T-helper 1 cell treated with Interleukin-12 subunit alpha and Interleukin-12 subunit beta and Interleukin-4 antibody, amounts not matched to agents 30 μg/mL and 1 μg/mL, for 36 hours (primary cell): ENCODE results near the gene SLC24A3.

ENCODE experiments used
- H3K27ac Mint-ChIP-seq: one replicate; pipeline ENCODE4 v1.8.0; 2021; ENCODE audit warnings: mild to moderate bottlenecking, mixed read lengths
- H3K27me3 Mint-ChIP-seq: one replicate; pipeline ENCODE4 v1.8.0; 2021; ENCODE audit warnings: low read depth, mixed read lengths
- H3K36me3 Mint-ChIP-seq: one replicate; pipeline ENCODE4 v1.8.0; 2021; ENCODE audit warnings: low read depth, mixed read lengths
- H3K4me1 Mint-ChIP-seq: one replicate; pipeline ENCODE4 v1.8.0; 2021; ENCODE audit warnings: low read depth, mixed read lengths
- H3K4me3 Mint-ChIP-seq: one replicate; pipeline ENCODE4 v1.8.0; 2021; ENCODE audit warnings: mild to moderate bottlenecking, moderate library complexity, mixed read lengths
- H3K9me3 Mint-ChIP-seq: one replicate; pipeline ENCODE4 v1.8.0; 2021; ENCODE audit warnings: mixed read lengths

Gene SLC24A3

DNA sequence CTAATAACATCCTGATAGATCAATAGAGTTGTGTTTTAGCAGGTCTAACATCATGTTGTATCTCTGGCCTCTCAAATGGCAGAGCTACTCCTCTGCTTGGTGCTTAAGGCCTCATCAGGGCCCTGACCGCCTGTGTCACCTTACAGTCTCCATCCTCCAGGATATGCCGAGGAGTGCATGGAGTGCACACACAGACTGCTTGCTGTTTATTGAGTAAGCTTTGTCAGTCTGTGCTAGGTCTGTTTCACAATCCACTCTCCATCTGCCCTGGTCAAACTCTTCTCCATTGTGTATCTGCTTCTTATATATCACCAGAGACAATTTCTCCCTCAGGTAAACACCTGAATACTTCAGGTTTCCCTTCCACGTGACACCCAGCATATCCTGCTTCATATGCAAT lies 136.1 kb downstream of the SLC24A3 start:
- Mint-ChIP-seq H3K4me1 (no peaks in the 10 kb centered on the region), H3K9me3 (no peaks in the 10 kb centered on the region), H3K27ac (no peak overlapping the region), H3K4me3 (no peak overlapping the region), H3K27me3 (no peaks in the 10 kb centered on the region), H3K36me3 (no peaks in the 10 kb centered on the region)

DNA sequence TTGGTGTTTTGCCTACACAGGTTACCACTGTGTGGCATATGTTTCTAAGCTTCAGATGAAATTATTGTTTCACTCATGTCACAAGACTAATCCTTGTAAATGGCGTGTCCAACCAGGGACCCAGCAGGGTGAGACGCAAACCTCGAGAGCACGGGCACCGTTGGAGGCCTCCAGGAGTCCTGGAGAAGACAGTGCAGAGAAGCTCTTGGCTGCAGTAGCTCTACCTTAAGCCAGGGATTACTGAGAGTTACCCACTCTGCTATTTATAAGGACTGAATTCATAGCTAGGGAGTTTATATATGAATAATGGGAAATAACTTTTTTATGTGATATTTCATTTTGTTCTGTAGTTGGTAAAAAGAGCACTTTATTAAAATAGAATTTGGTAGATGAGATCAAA lies 137.4 kb downstream of the SLC24A3 start:
- H3K27ac Mint-ChIP-seq = no peak overlapping the region
- no peaks in the 10 kb centered on the region for H3K4me1 Mint-ChIP-seq
- no peaks in the 10 kb centered on the region for H3K9me3 Mint-ChIP-seq
- no peaks in the 10 kb centered on the region for H3K36me3 Mint-ChIP-seq
- no peak overlapping the region for H3K4me3 Mint-ChIP-seq
- H3K27me3 Mint-ChIP-seq = no peaks in the 10 kb centered on the region

DNA sequence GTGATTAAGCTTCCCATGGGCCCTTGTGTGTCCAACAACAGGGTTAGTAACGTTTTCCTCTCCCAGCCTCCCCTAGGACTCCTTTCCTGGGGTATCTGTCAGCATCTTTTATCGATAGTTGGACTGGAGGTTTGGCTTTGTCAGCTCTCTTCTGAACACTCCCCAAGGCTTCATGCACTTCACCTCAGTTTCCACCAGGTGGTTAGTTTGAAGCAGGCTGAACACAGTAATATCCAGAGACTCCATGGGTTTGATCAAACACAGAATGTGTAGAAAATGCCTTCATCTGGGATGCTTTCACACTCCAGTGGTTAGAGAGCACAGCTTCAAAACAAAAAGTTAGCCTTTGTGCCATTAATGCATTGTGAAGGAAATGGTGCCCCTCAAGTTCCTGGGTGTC lies 139.1 kb downstream of the SLC24A3 start:
- Mint-ChIP-seq H3K4me1 (no peaks in the 10 kb centered on the region), H3K27ac (no peak overlapping the region), H3K27me3 (no peaks in the 10 kb centered on the region), H3K4me3 (no peak overlapping the region), H3K9me3 (no peaks in the 10 kb centered on the region), H3K36me3 (no peaks in the 10 kb centered on the region)

DNA sequence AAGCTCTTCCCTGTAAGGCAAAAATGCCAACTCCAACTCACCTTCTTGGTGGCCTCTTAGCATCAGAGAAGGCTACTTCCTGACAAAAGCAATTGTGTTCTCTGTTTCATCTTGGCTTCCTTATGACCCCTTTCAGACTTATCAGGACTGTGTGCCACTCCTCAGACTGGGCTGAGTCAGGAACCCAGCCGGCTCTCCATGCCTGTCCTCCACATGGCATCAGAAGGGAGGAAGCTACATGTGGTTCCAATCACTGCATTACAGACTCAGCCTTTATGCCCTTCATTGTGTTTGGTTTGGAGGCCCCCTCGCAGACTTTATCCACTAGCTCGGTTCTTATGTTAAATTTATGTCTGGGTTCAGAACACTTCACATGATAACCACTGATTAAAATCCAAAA lies 142.5 kb downstream of the SLC24A3 start:
- Mint-ChIP-seq H3K27me3 (no peaks in the 10 kb centered on the region), H3K36me3 (no peaks in the 10 kb centered on the region), H3K4me1 (no peaks in the 10 kb centered on the region), H3K9me3 (no peaks in the 10 kb centered on the region), H3K27ac (no peak overlapping the region), H3K4me3 (no peak overlapping the region)

DNA sequence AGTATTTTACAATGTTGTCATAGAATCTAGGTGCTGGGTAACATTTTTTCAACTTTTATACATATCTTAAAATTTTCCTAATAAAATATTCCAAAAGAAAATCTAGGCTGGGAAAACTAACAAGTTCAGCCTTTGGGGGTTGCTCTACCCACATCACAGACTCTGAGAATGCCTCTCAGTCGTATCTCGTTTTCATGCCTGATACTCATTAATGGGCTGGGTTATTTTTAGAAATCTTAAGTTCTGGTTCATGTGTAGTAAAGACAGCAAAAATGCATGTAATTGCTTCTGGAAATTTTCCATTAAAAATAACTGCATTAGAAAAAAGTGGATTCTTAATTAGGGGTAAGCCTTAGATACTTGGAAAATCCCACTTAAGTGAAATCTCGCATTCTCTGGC lies 149.3 kb downstream of the SLC24A3 start:
- Mint-ChIP-seq H3K27me3 (no peaks in the 10 kb centered on the region), H3K4me3 (no peak overlapping the region), H3K36me3 (no peaks in the 10 kb centered on the region), H3K27ac (no peak overlapping the region), H3K9me3 (no peaks in the 10 kb centered on the region), H3K4me1 (no peaks in the 10 kb centered on the region)

DNA sequence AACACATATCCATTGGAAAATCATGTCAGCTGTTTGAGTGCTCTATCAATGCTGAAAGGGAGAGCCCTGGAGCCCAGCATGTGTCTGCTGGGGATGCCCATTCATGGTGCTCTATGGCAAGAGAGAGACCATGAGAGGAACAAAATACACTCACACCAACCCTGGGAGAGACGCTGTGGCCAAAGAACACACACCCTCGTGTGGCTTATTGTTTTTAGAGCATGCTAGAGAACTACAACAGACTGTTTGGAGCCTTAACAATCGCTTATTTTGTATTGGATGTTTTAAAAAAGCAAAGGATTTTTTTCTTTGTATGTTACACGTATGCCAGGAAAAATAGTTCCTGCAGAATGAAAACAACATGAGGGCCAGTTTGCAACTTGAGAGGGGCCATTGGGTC lies 151.0 kb downstream of the SLC24A3 start:
- no peaks in the 10 kb centered on the region for H3K9me3 Mint-ChIP-seq
- H3K27me3 Mint-ChIP-seq = no peaks in the 10 kb centered on the region
- H3K36me3 Mint-ChIP-seq = no peaks in the 10 kb centered on the region
- H3K4me1 Mint-ChIP-seq = no peaks in the 10 kb centered on the region
- no peak overlapping the region for H3K4me3 Mint-ChIP-seq
- H3K27ac Mint-ChIP-seq = no peak overlapping the region

DNA sequence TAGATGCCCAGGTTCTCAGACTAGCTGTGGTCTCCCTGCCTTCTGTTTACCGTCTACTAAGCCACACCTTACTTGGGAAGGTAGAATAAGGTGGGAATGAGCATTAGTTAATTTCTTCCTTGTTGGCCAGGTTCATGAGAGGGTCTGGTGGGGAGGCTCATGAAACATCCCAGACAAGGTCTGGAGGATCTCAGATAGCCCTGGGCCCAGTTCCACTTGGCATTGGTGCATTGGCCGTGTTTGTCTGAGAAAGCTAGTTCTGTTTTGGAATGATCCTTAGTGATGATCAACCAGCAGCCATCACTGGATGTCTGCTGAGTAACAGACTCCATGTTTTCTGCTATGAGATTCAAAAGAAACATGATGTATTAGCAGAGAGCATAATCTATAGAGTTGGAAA lies 155.1 kb downstream of the SLC24A3 start:
- no peaks in the 10 kb centered on the region for H3K36me3 Mint-ChIP-seq
- H3K4me1 Mint-ChIP-seq = no peaks in the 10 kb centered on the region
- no peaks in the 10 kb centered on the region for H3K9me3 Mint-ChIP-seq
- H3K27ac Mint-ChIP-seq = no peak overlapping the region
- no peaks in the 10 kb centered on the region for H3K27me3 Mint-ChIP-seq
- H3K4me3 Mint-ChIP-seq = no peak overlapping the region

DNA sequence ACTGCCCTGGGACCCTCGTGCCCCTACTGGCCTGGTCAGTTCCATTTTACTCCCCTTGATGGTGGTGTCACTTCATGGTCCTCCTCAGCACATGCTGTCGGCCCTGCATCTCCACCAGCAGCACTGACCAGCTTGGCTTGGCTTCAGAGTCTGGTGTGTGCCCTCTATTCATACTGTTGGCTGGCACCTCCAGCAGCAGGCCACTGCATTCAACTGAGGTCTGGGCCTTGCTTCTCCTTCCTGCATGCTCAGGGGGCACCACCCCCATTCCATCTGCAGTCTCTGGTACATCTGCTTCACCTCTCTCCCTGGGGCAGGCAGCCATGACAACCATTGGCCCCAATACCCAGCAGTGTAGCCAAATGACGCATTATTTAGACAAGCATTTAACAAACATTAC lies 155.9 kb downstream of the SLC24A3 start:
- no peaks in the 10 kb centered on the region for H3K36me3 Mint-ChIP-seq
- no peak overlapping the region for H3K4me3 Mint-ChIP-seq
- no peaks in the 10 kb centered on the region for H3K4me1 Mint-ChIP-seq
- no peaks in the 10 kb centered on the region for H3K9me3 Mint-ChIP-seq
- no peak overlapping the region for H3K27ac Mint-ChIP-seq
- no peaks in the 10 kb centered on the region for H3K27me3 Mint-ChIP-seq

DNA sequence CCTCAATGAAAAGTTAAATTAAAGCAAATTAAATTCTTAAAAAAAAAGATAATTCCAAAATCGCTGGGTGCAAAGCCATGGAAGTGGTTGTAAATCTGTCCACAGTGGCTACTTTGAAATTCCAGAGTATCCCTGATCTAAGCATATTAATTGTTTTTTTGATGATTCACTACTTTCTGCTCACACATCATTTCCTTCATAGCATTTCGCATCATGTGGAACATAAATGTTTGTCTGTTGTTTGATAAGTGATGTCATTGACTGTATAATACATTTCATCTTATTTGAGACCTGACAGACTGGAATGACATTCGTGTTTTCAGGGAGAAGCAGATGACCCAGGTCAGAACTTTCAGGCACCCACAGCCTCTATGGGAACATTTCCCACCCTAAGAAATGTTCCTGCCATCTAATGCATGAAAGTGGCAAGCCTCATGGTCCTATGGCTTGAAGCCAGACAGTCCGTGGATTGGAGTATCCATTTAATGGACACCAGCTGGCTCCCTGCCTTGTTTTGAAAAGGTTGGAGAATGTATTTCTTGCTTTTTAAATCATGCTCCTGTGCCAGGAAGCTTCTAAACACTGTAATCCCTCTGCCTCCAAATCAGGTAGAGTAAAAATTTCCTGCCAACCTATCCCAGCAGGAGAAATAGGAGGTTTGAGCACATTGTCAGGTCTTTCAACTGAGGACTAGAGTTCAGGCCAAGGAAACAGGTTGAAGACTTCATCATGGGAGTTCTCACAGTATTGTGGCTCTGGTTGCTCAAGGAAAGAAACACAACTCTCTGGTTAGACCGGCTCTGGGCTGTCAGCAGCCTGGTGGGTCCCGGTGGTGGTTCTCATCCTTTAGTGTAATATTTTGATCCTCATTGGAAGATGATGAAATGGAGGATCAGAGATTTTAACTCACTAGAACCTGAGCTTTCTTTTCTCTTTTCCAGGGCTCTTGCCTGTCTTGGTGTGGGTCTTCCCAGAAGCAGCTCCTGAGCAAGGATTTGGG lies 157.9 kb downstream of the SLC24A3 start:
- H3K27ac Mint-ChIP-seq = no peak overlapping the region
- no peaks in the 10 kb centered on the region for H3K9me3 Mint-ChIP-seq
- H3K27me3 Mint-ChIP-seq = no peaks in the 10 kb centered on the region
- H3K36me3 Mint-ChIP-seq = no peaks in the 10 kb centered on the region
- no peaks in the 10 kb centered on the region for H3K4me1 Mint-ChIP-seq
- no peak overlapping the region for H3K4me3 Mint-ChIP-seq

DNA sequence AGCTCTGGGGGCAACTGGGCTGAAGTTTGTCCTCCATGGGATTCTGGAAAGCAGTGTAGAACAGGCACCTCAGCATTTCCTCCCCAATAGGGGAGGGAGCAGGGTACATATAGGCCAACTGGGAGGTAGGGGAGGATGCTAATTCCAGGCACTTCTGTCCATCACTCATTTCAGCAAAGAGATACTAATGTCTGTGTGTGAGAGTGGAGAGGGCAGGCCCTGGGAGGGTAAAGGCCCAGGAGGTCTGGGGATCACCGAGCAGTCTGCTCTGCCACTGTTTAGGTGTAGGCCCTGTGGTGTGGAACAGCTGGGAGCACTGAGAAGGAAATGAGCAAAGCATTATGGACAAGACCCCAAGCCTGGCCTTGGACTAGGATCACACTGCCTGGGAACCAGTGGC lies 158.7 kb downstream of the SLC24A3 start:
- Mint-ChIP-seq H3K27ac (no peak overlapping the region), H3K27me3 (no peaks in the 10 kb centered on the region), H3K4me1 (no peaks in the 10 kb centered on the region), H3K9me3 (no peaks in the 10 kb centered on the region), H3K36me3 (no peaks in the 10 kb centered on the region), H3K4me3 (no peak overlapping the region)

DNA sequence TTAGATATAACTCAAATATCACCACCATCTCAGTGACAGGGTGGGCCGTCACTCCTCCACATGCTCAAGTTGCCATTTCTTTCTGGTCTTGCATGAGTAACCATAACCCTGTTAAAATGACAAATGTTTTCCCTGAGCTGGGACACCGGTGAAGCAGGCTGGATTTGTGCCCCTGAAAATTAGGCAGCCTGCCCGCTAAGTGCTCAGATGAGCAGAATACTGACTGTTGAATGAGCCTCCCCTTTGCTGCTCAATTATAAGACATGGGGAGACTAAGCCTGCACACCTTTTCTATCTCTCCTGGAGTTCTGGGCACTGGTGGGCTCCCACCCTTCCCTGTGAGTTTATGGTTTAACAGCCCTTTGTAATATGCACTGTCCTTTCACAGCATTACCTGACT lies 161.8 kb downstream of the SLC24A3 start:
- no peaks in the 10 kb centered on the region for H3K36me3 Mint-ChIP-seq
- H3K4me1 Mint-ChIP-seq = no peaks in the 10 kb centered on the region
- no peaks in the 10 kb centered on the region for H3K27me3 Mint-ChIP-seq
- H3K27ac Mint-ChIP-seq = no peak overlapping the region
- H3K9me3 Mint-ChIP-seq = no peaks in the 10 kb centered on the region
- H3K4me3 Mint-ChIP-seq = no peak overlapping the region

DNA sequence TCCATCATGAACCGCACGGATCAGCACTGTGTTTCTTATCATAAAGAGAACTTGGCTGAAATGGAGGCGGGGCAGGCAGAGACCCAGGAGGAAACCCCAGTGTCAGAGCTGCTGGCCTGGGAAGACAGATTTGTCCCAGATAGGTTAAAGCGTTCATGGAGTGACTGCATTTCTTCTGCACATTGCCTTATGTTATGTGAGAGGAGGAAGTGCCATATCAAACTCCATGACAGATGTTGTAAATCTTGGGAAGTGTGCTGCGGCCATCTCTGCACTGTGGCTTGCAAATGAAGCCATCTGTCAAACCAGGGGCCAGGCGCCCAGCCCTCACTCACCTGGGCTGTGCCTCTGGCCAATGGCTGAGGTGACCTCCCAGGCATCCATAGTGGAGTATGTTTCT lies 163.0 kb downstream of the SLC24A3 start:
- no peaks in the 10 kb centered on the region for H3K9me3 Mint-ChIP-seq
- H3K4me1 Mint-ChIP-seq = no peaks in the 10 kb centered on the region
- H3K27me3 Mint-ChIP-seq = no peaks in the 10 kb centered on the region
- no peak overlapping the region for H3K27ac Mint-ChIP-seq
- H3K4me3 Mint-ChIP-seq = no peak overlapping the region
- no peaks in the 10 kb centered on the region for H3K36me3 Mint-ChIP-seq

DNA sequence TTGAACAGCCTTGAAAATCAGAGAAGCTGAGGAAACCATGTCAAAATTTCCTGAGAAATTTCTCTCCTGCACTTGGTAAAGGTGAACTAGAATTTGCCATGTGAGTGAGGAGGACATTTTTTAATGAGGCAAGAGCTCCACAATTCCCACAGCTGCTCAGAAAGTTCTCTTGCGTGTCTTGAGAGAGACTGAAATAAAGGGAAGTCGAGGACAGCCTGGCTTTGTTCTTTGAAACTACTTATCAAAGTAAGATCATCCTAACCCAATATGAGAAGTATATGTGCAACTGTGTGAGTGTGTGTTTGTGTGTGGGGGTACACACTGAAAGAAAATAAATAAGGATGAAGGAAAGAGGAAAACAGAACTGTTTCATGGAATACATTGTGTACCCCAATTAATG lies 163.4 kb downstream of the SLC24A3 start:
- Mint-ChIP-seq H3K36me3 (no peaks in the 10 kb centered on the region), H3K9me3 (no peaks in the 10 kb centered on the region), H3K27me3 (no peaks in the 10 kb centered on the region), H3K4me3 (no peak overlapping the region), H3K27ac (no peak overlapping the region), H3K4me1 (no peaks in the 10 kb centered on the region)

DNA sequence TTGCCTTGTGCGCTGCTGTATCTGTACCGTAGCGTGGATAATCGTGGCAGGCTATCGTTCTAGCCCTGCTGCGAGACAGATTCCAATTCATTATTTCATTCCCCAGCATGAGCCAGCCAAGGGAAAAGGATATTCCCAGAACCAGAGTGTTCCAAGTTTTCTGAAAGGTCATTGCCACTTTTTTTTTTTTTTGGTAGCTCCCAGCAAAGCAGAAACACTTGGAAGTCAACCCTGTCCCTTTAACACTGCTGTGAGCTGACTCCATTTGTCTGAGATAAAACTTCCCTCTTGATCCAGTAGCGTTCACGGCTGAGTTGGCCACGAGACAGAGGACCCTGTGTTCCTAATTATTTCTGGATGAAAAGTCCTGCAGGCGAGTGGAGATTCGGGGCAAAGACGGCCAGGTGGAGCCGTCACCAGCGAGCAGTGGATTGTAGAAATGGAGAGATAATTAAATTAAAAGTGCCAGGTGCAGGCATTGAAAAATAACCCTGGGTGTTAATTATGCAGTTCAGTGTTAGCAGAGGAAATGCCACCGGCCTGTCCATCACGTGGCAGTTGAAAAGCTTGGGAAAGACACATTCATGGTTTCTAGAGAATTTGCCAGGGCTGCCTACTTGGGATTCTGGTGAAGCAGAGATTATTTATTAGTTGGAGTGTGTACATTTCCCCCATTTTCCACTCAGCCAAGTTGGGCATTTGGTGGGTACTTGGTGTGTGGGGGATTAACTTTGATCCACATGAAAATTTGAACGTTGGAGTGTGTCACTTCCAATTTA lies 164.2 kb downstream of the SLC24A3 start:
- Mint-ChIP-seq H3K36me3 (no peaks in the 10 kb centered on the region), H3K9me3 (no peaks in the 10 kb centered on the region), H3K27ac (no peak overlapping the region), H3K4me1 (no peaks in the 10 kb centered on the region), H3K4me3 (no peak overlapping the region), H3K27me3 (no peaks in the 10 kb centered on the region)

DNA sequence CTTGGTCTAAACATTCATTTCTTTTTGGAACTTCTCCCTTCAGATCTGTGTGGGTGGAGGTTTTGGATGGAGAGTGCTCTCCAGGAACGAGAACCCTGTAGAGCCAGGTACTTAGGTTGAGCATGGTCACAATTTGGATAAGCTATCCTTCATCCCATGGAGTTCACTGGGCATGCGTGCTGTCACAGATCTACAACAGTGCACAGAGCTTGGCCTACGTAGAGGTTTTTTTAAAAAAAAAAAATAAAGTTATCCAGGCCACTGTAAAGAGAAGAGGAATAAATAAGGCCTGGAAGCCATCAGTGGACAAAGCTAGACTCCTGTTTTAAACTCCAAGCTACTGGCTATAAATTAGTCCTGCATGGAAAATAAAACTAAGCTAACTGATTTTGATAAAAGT lies 165.6 kb downstream of the SLC24A3 start:
- Mint-ChIP-seq H3K27me3 (no peaks in the 10 kb centered on the region), H3K36me3 (no peaks in the 10 kb centered on the region), H3K4me1 (no peaks in the 10 kb centered on the region), H3K4me3 (no peak overlapping the region), H3K9me3 (no peaks in the 10 kb centered on the region), H3K27ac (no peak overlapping the region)
